Upper lobe of left lung (tissue), 4 donors: Measurements from ENCODE around the gene ABR.

Source experiments
- EP300 ChIP-seq, 4 donors: sonication (generic); formaldehyde crosslinking; IDR thresholded peaks; one replicate each; pipeline ENCODE4 v1.5.1; 2017; ENCODE audit warnings: antibody characterized with exemption in 4 of 4, control low read depth in 2 of 4
- POLR2A ChIP-seq, 4 donors: fragments of 450-650 bp; IDR thresholded peaks; one replicate each; pipeline ENCODE4 v1.5.1; 2016 to 2017; ENCODE audit warnings: antibody characterized with exemption in 4 of 4, mild to moderate bottlenecking in 2 of 4
- POLR2AphosphoS5 ChIP-seq, 2 donors: sonication (generic); formaldehyde crosslinking; IDR thresholded peaks; one replicate each; pipeline ENCODE4 v1.5.1; 2017; ENCODE audit warnings: antibody characterized with exemption in 2 of 2
- TF ChIP-seq, protein P1 (sequence below), 6 experiments: fragments of 450-650 bp in 4 of 6; fragments of 200-600 bp in 2 of 6; sonication (generic) in 2 of 6; IDR thresholded peaks; one replicate each; pipeline ENCODE4 v1.5.1; 2016 to 2019; ENCODE audit warnings: antibody characterized with exemption in 6 of 6

DNA sequence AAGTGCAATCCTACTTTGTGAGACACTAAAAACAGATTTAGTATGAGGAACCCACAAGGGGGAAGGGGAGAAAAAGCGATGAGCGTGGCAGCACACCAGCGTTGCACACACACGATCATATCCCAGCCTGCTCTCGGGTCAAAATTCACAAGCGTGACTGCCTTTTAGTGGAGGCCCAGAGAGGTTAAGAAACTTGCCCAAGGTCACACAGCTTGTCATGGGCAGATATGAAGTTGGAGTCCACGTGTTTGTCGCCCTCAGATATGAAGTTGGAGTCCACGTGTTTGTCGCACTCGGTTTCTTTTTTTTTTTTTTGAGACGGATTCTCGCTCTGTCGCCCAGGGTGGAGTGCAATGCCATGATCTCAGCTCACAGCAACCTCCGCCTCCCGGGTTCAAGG is 124.5 kb downstream of the ABR start:
- no peak for TF ChIP-seq EP300 (IDR thresholded peaks at IDR 0.05)
- TF ChIP-seq POLR2A (IDR thresholded peaks at IDR 0.05), result no peak
- TF ChIP-seq, protein P1, sequence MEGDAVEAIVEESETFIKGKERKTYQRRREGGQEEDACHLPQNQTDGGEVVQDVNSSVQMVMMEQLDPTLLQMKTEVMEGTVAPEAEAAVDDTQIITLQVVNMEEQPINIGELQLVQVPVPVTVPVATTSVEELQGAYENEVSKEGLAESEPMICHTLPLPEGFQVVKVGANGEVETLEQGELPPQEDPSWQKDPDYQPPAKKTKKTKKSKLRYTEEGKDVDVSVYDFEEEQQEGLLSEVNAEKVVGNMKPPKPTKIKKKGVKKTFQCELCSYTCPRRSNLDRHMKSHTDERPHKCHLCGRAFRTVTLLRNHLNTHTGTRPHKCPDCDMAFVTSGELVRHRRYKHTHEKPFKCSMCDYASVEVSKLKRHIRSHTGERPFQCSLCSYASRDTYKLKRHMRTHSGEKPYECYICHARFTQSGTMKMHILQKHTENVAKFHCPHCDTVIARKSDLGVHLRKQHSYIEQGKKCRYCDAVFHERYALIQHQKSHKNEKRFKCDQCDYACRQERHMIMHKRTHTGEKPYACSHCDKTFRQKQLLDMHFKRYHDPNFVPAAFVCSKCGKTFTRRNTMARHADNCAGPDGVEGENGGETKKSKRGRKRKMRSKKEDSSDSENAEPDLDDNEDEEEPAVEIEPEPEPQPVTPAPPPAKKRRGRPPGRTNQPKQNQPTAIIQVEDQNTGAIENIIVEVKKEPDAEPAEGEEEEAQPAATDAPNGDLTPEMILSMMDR (IDR thresholded peaks at IDR 0.05), result no peak
- no peak for TF ChIP-seq POLR2AphosphoS5 (IDR thresholded peaks at IDR 0.05)
